Kidney (tissue), 14 donors: ENCODE results near the gene PRICKLE2. TPM values are rescaled to one million over a fixed set of nuclear protein-coding genes. Genes with fewer than 3 reads are reported as not detected.

ENCODE experiments used
- DNase-seq, 5 donors: peaks; one replicate each; pipeline ENCODE4 v3.0.0-alpha.2; 2013 to 2020
- FAIRE-seq: peaks from 2 replicates; lab custom pipeline; 2012; peaks lifted over from hg19 to GRCh38; lab: Jason Lieb, UNC
- H3K27ac ChIP-seq, 2 donors: one replicate each; pipeline ENCODE4 v1.7.0; 2013; ENCODE audit warnings: low read depth in 2 of 2, low read length in 2 of 2, inconsistent platforms in 1 of 2
- H3K27me3 ChIP-seq: one replicate; pipeline ENCODE4 v1.7.1; 2013; ENCODE audit warnings: low read length, inconsistent platforms; ENCODE audit not compliant: control insufficient read depth, insufficient read depth
- H3K36me3 ChIP-seq, 3 donors: one replicate each; pipeline versions ENCODE4 v1.7.0 to v1.7.1; 2013; ENCODE audit warnings: low read length in 3 of 3, control low read depth in 1 of 3, inconsistent platforms in 1 of 3; ENCODE audit not compliant: insufficient read depth in 3 of 3, control insufficient read depth in 2 of 3
- H3K4me1 ChIP-seq, 3 donors: one replicate each; pipeline versions ENCODE4 v1.7.0 to v1.7.1; 2013; ENCODE audit warnings: low read length in 3 of 3, inconsistent platforms in 1 of 3, low read depth in 1 of 3; ENCODE audit not compliant: control insufficient read depth in 2 of 3, insufficient read depth in 2 of 3
- H3K4me3 ChIP-seq, 3 donors: one replicate each; pipeline versions ENCODE4 v1.7.0 to v1.8.1; 2013; ENCODE audit warnings: low read length in 3 of 3, control low read depth in 1 of 3, inconsistent platforms in 1 of 3
- H3K9ac ChIP-seq, 3 donors: one replicate each; pipeline versions ENCODE4 v1.7.0 to v1.7.1; 2013; ENCODE audit warnings: low read length in 3 of 3, control low read depth in 1 of 3, inconsistent platforms in 1 of 3
- H3K9me3 ChIP-seq, 3 donors: one replicate each; pipeline versions ENCODE4 v1.7.0 to v1.7.1; 2013; ENCODE audit warnings: low read length in 3 of 3, control low read depth in 1 of 3, inconsistent platforms in 1 of 3; ENCODE audit not compliant: control insufficient read depth in 2 of 3, insufficient read depth in 1 of 3
- intact Hi-C: fragments of 100-400 bp; cut with DNase I; formaldehyde crosslinking; loops from one replicate; pipeline ENCODE4 v1.11.1; 2022
- polyA plus RNA-seq: library from polyadenylated mRNA; stranded (reverse); fragments of 350-450 nt; fragmentation: Illumina TruSeq; extraction: RNeasy Lipid Tissue Mini Kit (QIAGEN cat#74804); gene quantifications from one replicate; pipeline ENCODE4 v1.2.3, GENCODE V29; 2014; ENCODE audit warnings: low read depth, low replicate concordance; ENCODE audit not compliant: insufficient read depth
- total RNA-seq: library from RNA; stranded (reverse); fragmentation: NEBNext Ultra II Directional; extraction: Animal tissue kit (Norgen Biotek cat#: 25700); gene quantifications from one replicate; pipeline ENCODE4 v1.2.1, GENCODE V29; 2021
- TF ChIP-seq, protein P1 (sequence below): IDR thresholded peaks from 3 replicates; pipeline ENCODE4 v1.5.1; 2012; ENCODE audit warnings: mild to moderate bottlenecking, moderate library complexity, borderline replicate concordance; ENCODE audit not compliant: insufficient read depth; ENCODE audit errors: extremely low read depth
- donor health status: control.
- donor health status: control.
- donor health status: control.
- donor health status: control.
- donor health status: control.
- donor health status: DM: yes; HTN: yes; CAD: no.
- donor health status: Normal renal cell carcinoma (clear cell type).

PRICKLE2 gene
- total and polyA plus RNA-seq, 2 donors from 2014 or later = 3.5 to 22.9 TPM

DNA sequence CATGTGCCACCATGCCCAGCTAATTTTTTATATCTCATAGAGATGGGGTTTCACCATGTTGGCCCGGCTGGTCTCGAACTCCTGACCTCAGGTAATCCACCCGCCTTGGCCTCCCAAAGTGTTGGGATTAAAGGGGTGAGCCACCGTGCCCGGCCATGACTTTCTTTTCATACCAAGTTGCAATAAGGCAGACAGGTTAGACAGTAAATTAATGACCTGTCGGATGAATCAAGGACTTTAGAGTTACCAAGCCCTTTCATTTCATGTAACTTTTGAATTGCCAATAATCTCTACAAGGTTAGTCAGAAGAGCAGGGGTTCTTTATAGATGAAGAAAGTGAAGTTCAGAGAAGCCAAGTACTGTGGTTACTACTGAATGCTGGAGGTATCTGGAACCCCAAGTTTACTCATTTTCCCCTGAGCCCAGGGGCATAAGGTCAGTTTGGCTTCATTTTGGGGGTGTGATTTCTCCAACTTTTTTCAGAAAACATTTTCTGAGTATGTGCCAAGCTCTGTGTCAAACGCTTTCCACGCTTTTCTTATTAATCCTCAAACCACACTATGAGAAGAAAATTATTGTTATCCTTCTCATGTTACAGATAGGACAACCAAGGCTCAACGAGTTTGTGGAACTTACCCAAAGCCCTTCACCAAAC lies 11.9 kb downstream of the PRICKLE2 start:
- TF ChIP-seq, protein P1, sequence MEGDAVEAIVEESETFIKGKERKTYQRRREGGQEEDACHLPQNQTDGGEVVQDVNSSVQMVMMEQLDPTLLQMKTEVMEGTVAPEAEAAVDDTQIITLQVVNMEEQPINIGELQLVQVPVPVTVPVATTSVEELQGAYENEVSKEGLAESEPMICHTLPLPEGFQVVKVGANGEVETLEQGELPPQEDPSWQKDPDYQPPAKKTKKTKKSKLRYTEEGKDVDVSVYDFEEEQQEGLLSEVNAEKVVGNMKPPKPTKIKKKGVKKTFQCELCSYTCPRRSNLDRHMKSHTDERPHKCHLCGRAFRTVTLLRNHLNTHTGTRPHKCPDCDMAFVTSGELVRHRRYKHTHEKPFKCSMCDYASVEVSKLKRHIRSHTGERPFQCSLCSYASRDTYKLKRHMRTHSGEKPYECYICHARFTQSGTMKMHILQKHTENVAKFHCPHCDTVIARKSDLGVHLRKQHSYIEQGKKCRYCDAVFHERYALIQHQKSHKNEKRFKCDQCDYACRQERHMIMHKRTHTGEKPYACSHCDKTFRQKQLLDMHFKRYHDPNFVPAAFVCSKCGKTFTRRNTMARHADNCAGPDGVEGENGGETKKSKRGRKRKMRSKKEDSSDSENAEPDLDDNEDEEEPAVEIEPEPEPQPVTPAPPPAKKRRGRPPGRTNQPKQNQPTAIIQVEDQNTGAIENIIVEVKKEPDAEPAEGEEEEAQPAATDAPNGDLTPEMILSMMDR = no peak
- Histone ChIP-seq H3K4me3 (no peak overlapping the region), H3K27me3 (no peaks in the 10 kb centered on the region), H3K9me3 (no peaks in the 10 kb centered on the region), H3K36me3 (no peaks in the 10 kb centered on the region), H3K4me1 (peaks cover 0 to 37% (median 25%) of the 10 kb centered on the region in 3 donors), H3K9ac (no peak overlapping the region), H3K27ac (peak overlapping the region; percentile 7 to 63)
- DNase-seq (no peak), FAIRE-seq (no peak)
- intact Hi-C loops = no loop called here

DNA sequence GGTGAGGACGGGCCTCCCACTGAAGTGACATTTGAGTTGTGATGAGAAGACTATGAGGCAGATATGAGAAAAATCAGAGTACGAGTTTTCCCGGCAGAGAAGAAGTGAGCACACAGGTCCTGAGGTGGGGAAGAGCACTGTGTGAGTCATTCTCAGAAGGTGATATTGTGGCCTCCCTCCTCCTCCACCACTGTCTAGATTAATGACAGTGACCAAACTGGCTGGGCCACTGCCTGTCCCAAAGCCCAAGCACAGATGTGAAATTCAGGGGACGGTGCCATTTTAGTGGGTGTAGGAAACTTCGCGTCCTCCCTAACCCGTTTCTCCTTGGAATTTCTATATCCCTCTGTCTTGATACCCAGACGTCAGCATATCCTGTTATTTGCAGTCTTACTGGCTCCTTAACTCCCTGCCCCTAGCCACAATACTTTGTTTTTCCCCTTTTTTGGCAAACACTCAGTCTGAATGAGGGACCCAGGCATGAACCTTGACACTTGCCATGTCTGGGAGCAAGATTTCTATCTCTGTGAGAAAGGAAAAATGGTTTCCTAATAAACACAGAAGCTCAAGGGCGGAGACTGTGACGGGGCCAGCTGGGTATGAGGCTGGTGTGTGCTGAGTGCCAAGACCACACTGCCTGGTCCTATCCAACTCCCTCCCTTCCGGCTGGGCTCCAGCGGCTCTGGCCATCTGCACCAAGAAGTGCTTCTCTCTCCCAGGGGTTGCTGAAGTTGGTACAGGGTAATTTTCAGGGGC lies 15.2 kb downstream of the PRICKLE2 start:
- no peak for FAIRE-seq
- Histone ChIP-seq H3K4me3 (no peak overlapping the region), H3K36me3 (no peaks in the 10 kb centered on the region), H3K9ac (no peak overlapping the region), H3K27ac (peak overlapping the region; percentile 3 to 76), H3K27me3 (no peaks in the 10 kb centered on the region), H3K4me1 (peaks cover 0 to 23% (median 13%) of the 10 kb centered on the region in 3 donors), H3K9me3 (no peaks in the 10 kb centered on the region)
- TF ChIP-seq, protein P1 = no peak
- peak in 1 of 5 donors; percentile 82 for DNase-seq
- intact Hi-C loops = no loop called here

DNA sequence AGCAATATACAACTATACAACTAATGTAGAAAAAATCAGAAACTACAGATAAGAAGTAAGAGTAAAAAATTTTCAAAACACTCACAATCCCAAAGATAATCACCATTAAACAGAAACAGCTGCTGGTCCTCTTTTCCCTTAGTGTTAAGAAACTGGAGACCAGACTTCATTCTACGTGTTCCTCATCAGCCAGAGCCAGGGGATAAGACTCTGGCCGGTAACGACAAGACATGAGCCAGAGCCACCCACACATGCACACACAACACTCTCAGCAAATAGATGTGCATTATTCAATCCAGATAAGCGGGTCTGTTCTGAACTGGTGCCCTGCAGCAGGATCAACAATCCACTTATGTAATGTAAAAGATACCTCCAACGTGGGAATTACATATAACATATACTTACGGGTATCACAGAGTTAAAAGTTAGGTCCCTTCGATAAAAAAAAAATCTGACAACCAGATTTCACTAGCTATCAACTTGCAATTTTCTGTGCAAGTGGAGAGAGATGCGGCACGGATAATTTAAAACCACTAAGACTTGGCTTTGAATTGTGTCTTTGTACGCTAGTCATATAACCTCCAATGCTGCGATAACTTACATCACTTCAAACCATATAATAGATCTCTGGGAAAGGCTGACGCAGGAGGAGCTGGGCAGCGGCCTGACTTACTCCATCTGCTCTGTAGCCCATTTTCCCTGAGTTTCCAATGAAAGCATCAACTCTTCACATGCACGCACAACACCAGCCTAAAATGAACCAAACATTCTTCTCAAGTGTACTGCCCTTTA lies 17.8 kb downstream of the PRICKLE2 start:
- Histone ChIP-seq H3K9ac (no peak overlapping the region), H3K9me3 (no peaks in the 10 kb centered on the region), H3K27me3 (no peaks in the 10 kb centered on the region), H3K4me1 (peaks cover 0 to 17% (median 13%) of the 10 kb centered on the region in 3 donors), H3K4me3 (no peak overlapping the region), H3K36me3 (no peaks in the 10 kb centered on the region), H3K27ac (no peak overlapping the region)
- DNase-seq (no peak), FAIRE-seq (no peak)
- intact Hi-C loops = no loop called here
- TF ChIP-seq, protein P1 = no peak
